Ovary (tissue), 3 donors: Measurements from ENCODE around the gene ATP6V0E1.

Experiments
- CTCF ChIP-seq, 3 donors: fragments of 450-650 bp in 2 of 3; fragments of 200-600 bp in 1 of 3; IDR thresholded peaks; one replicate each; pipeline versions ENCODE4 v1.5.1 to v1.8.0; 2016 to 2022; ENCODE audit warnings: antibody characterized with exemption in 3 of 3, mild to moderate bottlenecking in 1 of 3
- EP300 ChIP-seq: sonication (generic); formaldehyde crosslinking; IDR thresholded peaks from one replicate; pipeline ENCODE4 v1.6.1; 2017; ENCODE audit warnings: antibody characterized with exemption
- POLR2A ChIP-seq: fragments of 450-650 bp; IDR thresholded peaks from one replicate; pipeline ENCODE4 v1.6.1; 2017; ENCODE audit warnings: antibody characterized with exemption, mild to moderate bottlenecking, moderate library complexity
- donor health status: DM: no; HTN: no; CAD: no.

GRCh38 chr5:172943906-172944305, 39.7 kb upstream of the ATP6V0E1 start:
- no peak for TF ChIP-seq CTCF (IDR thresholded peaks at IDR 0.05)
- TF ChIP-seq POLR2A, result no peak
- no peak for TF ChIP-seq EP300
